Activated CD4-positive, alpha-beta T cell treated with anti-CD3 and anti-CD28 coated beads, Interleukin-2, amount 50 U/mL, for 4 hours (primary cell): ENCODE results near the gene DCP2.

ENCODE experiments used
- DNase-seq, 2 experiments: peaks; one replicate each; pipeline ENCODE4 v3.0.0-alpha.2; 2020

DCP2 gene

DNA sequence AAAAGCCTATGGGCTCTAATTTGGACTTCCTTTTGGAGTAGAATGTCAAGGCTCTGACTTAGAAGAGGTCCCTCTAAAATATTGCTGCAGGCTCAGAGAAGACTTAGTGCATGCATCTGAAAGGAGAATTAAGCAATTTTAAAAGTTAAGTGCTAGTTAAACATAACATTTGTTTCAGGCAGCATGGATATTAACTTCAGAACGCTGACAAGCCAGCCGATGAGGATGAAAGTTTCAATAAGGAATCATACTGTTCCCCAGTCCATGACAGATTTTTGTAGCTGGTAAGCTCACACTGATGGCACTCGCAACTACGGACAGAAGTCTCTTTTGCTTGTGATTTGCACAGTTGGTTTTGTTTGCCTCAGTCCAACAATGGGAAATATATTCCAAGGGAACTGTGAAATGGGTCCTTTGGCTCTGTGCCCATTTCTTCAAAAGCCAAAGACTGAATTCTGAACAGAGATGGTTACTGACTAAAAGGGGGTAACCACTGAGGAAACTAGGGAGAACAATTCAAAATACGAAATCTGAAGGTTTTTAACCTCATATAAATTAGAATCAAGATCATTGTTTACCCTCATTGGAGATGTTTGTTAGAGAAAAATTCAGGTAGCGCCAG is 47.6 kb downstream of the DCP2 start:
- no peak for DNase-seq

DNA sequence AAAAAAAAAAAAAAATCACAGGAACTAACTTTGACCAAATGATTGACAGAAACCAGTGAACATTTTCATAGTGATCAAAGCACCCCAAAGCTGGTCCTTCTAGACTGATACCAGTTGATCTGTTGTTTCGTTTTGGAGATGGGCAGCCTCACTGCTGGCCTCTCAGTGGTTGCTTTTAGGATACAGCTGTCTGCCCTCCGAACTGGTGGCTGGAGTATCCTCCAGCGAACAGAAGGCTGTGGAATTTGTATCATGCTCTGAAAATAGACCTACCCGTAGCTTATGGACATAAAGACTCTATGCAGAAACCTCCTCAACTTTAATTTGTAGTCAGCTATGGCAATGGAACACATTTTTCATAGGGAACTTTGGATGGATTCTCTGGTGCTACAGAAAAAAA is 49.0 kb downstream of the DCP2 start:
- no peak for DNase-seq

DNA sequence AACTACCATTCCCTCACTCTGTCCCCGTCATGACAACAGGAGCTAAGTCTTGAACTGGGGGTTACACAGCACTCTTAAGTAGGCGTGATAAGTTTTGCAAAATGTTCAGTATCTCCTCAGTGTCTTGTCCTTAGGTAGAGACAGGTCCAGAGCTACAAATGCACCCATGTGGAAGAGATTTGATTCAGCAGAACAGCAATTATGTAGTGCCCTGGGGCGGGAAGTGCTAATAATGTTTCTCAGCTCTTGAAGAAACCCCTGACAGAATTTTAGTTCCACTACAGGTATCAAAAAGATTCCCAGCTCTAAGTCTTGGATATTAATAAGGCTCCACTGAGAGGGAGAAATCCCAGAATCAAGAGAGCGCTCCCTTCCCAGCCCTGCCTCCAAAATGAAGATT is 49.6 kb downstream of the DCP2 start:
- DNase-seq = no peak

DNA sequence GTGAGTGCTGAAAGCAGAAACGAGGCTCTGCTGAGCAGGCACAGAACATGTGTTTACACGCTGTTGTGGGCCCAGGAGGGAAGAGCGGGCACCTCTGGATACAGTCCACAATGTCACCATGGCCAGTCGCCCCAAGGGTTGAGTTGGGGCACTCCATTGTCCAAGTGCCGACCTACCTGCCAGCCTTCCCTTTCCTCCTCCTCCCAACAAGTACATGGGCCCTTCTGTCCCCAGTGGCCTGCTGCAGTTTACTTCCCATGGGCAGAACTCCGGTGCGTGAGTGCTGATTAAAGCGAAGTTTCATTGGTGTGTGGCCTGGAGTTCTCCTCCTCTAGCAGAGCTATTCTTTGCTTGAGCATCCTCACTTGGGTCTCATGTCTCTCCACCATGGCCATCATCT is 50.4 kb downstream of the DCP2 start:
- no peak for DNase-seq

DNA sequence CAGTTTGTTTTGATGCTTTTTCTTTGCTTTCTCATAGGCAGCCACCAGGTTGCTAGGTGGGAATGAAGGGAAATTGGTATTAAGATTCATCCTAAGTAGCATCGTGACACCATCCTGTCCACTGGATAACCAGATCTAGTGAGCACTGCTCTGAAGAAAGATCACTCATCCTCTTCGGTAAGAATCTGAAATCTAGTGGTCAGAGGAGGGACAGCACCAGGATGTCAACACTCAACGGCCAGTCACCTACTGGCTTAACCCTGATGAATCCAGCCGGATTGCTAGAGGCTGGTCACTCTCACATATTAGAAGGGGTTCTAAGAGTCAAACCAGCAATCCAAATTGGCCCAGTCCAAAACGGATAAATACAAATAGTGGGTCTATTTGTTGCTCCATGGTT is 50.8 kb downstream of the DCP2 start:
- DNase-seq = no peak

DNA sequence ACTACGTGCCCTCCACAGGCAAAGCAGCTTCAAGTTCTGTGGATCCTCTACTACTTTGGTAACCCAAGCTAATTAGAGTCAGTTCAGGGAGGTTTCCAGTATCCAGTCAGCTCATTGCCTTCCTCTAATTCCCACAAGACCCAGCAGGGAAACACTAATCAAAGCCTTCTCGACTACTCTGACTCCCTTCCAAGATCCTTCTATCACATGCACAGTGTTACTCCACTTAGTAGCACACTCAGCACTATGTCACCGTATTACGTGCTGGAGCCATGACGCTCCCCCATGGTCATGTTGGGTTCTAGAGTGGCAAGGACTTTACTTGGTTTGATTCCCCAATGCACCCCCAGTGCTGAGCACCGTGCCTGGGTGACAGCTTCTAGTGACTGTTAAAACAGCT is 53.0 kb downstream of the DCP2 start:
- no peak for DNase-seq

DNA sequence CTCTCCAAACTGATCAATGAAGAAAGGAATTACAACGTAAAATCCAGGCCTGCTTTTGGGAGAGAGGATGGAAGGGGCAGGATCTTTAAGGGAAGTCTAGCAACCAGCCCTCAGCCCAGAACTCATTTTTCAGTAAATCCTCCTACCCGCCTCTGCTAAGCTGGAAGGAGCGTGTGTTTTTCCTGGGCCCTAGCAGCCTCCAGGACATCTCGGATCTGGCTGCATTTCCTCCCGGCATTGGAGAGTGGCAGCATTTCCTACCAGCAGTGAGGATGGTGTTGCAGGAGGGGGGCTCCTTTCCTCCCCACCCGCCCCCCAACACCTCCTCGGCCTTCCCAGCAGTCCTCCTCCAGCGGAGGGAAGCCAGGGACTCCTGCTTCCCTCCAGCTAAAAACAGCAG is 54.5 kb downstream of the DCP2 start:
- no peak for DNase-seq

DNA sequence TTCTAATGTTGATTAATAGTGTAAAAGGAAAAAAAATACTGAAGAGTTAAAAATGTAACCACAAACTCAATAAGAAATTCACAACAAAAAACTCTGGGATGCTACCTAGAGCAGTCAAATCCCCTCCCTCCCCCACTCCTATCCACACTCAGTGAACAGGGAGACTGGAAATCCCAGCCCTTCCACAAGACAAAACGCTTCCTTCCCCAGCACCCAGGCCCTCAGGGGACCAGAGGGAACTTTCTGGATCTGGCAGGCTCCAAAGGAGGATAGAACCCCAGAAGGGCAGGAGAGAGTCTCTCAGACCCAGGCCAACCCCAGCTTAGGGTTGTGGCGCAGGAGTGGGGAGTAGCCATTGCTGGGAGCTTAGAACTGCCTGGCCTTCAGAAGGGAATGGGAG is 55.0 kb downstream of the DCP2 start:
- DNase-seq = no peak

DNA sequence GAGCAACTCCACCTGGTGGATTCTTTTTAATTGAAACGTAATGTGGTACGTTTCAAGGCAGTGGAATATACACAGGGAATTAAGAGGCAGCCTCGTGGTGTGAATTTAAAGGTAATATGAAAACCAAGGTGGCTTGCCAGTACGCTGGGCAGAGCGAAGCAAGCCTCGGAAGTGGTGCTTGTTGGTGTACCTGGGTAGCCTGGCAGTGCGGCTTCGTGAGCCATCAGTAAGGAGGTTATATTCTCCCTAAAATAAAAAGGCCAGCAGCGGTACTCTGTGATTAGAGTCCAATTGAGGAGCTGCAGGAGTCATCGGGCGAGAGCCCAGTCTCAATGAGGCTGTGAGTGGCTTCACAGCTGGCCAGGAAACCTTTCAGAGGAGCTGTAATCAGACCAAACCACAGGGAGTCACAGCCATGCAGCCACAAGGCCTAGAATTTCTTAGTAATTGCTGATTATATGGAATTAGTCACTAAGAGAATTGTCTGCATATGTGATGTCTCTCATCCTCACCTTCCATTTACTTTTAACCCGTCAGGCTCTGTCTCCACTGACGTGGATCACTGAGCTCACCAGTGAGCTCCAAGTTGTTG is 57.7 kb downstream of the DCP2 start:
- no peak for DNase-seq

DNA sequence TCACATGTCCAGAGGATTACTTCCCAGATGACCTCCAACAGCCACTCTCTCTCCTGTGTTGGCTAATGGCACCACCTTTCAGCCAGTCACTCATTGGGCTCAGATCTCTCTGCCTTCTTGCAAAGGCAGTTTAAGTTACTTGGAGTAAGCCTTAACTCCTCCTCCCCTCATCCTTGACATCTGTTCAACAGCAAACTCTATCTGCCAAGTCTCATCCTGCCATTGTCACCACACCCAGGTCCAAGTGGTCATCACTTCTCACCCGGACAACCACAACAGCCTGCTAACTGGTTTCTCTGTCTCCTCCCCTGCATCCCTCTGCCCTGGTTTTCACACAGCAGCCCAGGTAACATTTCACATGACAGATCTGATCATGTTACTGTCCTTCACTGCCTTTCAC is 58.5 kb downstream of the DCP2 start:
- DNase-seq = no peak

DNA sequence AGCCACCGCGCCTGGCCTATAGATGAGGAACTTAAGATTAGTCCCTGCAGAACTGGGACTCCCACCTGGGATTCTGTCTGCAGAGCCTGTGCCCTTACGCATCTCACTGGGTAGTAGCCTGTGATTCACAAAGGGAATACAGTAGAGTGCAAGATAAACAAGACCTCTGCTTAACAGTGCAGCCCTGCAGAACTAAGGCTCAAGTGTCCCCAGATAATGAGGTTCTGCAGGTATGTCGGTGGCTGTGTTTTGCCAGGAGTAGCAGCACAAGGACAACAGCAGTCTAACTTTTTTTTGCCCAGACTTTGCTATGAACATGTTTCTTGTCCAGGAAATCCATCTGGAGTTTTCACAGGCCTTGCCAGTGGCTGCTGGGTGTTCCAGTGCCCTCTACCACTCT is 59.7 kb downstream of the DCP2 start:
- DNase-seq = no peak

DNA sequence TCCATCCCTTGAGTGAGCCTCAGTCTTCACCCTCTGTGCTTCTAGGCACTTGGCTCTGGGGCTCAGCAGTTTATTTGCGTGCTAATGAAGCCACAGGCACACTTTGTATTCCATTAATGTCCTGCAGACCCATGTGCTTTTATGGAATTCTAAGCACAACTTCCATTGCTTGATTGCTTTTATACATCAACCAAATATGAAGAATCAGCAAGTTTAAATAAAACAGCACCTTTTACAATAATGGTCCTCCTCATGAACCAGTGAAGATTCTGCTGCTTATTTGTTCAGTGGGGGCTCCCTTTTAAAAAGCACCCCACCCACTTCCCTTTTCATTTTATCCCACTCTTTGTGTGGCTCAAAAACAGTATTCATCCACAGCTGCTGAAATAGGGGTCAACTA is 60.2 kb downstream of the DCP2 start:
- DNase-seq = no peak

DNA sequence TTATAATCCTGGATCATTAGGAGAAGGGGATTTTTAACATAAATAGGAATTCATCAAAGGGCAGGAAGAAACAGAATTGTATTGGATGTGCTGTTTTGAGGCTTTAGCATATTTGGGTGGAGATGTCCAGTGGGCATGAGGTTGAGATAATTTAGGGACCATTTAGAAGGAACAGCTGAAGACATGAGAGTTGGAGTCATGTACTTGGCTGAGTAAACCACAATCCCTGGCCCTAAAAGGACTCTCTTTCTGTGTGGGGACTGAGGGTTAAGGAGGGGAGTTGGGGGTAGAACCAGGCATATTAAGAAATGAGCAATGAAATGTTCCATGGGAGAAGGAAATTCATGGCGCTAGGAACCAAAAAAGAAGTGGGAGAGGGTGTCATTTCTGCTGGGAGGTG is 61.5 kb downstream of the DCP2 start:
- no peak for DNase-seq

DNA sequence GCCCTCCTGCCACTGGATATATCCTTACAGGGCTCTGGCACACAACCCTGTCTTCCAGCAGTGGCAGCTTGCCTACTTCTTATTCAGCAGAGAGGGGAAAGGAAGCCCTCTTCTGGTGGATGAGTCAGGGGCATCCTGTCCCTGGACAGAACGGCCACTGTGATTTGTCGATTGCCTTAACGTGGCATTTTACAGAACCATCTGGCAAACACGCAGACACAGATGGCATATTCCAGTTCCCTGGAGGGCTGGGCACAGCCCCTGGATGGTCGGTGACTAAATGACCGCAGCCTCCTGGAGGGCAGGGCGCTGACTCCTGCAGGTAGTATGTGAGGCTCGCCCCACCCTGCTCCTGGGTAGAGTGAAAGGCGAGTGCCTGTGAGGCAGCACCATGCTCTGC is 62.1 kb downstream of the DCP2 start:
- DNase-seq = no peak

DNA sequence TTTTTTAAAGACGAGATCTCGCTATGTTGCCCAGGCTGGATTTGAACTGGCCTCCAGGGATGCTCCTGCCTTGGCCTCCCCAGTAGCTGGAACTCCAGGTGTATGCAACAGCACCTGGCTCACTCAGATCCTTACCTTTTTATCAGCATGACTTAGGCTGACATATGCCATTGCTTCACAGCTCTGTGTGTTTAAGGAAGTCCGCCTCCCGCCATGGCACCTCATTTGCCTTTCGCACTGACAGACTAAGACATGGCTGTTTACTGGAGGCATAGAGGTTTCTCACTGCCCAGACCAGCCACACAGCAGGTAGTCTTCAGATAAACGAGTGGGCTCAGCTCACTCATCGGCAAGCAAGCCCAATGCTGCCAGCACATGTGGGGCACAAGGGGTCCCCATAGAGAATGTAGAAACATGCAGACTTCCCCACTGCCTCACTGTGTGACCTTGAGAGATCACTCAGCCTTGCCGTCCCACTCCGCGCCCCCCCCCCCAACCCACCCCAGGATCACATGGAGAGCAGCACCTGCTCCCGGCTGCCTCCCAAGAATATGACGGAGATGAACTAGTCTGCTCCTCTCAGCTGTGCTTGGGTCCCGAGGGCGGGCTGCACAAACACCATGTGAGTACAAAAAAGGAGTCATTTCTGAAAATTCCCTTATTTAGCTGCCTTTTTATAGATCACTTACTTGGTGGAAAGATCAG is 62.8 kb downstream of the DCP2 start:
- no peak for DNase-seq

DNA sequence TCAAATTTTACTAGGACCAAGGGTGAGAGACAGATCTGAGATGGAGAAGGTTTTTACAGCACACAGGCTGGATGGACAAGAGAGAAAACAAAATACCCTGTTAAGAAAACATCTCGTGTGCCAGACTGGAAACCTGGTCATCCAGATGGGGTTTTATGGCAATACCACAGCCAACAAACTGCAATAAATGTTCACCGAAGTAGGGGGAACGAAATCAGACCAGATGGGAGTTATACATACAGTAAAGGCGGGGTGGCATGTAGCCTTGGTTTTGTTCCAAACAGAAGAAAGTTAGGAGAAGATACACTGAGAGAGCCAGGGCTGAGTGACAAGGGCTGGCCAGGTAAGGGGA is 63.3 kb downstream of the DCP2 start:
- DNase-seq = no peak

DNA sequence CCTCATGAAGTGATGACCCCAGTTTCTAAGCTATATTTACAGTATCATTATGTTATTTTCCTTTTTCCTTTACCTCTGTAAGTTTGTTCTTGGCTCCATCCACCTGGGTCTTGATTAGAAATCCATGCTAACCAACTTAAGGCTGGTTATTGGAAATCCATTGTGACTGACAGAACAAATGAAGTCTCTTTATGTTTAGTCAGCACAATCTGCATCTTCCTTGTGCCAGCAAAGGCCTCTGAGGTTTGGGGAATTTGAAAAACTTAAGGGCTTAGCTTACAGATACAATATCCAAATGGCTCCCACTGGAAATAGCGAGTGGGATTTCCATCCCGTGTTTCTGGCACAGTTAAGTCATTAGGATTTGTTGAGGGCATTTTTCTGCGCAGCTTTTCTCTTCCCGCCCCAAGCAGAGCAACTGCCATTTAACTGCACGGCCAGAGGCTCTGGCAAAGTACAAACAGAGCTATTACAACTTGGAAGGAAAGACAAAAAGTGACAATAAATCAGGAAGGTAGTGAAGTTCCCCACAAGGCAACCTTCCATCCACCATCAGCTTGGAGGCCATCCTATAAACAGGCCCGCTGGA is 64.2 kb downstream of the DCP2 start:
- no peak for DNase-seq

DNA sequence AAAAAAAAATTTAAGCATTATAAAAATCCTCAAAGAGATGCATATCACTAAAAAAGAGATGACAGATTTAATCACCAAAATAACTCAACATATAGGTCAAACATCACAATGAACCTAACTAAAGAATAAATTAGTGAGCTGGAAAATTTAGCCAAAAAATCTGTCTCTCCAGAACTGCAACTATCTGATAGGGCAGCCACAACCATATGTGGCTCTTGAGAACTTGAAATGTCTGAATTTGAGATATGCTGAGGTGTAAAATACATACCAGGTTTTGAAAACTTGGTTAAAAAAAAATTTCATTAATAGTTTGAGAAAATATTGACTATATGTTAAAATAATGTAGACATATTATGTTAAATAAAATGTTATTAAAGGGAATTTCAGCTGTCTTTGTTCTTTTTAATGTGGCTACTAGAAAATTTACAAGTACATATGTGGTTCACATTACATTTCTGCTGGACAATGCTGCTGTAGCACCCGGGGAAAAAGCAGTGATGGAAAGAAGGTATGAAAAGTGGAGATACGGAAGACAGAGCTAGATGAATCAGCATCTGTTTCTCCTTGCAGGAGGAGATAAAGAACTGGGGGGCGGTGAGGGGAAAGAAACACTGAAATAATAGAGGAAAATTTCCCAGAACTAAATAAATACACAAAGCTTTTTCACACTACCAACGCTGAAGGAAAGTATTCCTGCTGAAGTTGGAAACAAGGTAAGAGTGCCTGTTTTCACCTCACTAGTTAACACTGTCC is 66.1 kb downstream of the DCP2 start:
- no peak for DNase-seq

DNA sequence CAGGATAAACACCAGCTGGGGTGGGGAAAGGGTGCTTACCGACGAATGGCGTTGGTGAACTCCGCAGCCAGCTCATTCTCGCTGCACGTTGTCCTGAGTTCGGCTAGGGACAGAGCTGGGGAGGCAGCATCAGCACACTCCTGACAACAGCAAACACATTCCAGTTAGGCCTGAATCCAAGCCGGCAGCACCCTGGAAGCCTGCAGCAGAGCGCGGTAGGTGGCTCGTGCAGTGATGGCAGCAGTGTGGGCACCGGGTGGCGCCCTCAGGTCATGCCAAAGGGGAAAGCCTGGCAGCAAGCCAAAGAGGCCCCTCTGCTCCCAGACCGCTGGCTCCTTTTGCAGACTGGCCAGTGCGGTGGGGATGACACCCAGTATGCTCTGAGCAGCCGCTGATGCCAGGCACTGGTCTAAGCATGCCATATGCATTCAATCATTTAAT is 66.9 kb downstream of the DCP2 start:
- no peak for DNase-seq

DNA sequence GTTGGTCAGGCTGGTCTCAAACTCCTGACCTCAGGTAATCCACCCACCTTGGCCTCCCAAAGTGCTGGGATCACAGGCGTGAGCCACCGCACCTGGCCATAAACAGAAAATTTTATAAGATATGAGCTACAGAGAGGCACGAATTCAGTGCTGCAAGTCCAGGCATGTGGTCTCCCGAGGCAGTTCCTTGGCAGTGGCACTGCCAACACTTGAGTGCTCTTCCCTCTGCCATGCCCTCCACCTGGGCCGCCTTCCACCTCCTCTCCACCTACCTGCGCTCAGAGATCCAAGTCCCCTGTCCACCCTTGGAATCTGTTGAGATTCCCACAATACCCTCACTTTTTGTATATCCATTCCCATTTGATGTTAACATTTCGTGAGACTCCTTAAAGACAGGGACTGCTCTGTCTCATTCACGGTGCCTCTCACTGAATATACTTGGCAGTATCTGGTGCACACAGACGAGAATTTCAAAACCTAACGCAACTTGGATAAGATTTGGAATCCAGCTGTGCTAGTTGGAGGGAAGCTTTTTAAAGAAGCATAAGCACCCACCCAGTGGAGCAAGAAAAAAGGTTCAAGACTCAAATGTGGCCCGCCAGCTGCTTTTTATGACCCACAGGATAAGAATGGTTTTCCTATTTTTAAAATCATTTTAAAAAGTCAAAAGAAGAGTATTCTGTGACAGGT is 68.3 kb downstream of the DCP2 start:
- DNase-seq = no peak

DNA sequence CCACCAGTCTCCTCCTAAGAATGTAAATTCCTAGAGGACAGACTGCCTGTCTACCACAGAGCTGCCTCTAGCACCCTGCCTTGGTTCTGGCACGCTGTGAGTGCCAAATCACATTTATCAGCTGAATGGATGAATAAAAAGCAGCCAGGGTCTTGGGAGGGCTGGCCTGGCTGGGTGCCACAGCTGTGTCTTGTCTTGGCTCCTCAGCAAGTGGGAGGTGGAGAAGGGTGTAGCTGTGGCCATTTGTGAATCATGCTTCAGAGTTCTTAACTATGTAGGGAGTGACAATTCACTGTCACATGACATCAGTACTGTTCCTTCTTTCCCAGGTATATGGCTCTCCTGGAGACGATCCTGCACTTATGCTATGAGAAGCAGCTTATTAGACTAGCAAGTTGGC is 70.6 kb downstream of the DCP2 start:
- DNase-seq = no peak

DNA sequence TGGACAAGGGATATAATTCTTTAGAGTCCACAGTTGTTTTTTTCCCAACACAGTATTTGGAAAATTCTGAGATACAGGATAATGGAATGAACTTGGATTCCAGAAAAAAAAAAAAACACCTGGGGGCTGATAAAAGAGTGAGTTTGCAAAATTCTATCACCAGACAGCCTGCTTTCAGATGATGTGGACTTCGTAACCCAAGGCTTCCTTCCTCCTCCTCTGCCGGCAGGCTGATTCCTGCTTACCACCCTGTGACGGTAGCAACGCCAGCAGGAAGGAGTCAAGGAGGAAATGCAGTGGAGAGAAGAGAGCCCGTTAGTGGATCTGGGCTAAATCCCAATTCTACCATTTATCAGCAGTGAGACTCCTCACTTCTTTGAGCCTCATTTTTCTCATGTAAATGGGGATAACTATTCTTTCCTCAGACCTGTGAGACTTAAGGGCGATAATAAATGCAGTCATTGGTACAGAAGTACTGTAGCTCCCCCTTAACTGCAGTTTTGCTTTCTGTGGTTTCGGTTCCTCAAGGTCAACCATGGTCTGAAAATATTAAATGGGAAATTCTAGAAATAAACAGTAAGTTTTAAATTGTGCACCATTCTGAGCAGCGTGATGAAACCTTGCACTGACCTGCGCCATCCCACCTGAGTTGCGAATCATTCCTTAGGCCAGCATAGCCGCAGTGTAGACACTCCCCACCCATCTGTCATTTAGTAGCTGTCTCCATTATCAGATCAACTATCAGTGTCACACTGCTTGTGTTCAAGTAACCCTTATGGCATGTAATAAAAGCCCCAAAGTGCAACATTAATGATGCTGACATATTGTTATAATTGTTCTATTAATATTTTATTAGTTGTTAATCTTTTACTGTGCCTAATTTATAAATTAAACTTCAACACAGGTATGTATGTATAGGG is 71.4 kb downstream of the DCP2 start:
- DNase-seq = no peak
